Endothelial cell of umbilical vein (primary cell): ENCODE data around the gene VWA5A. TPM values are rescaled to one million over a fixed set of nuclear protein-coding genes. Genes with fewer than 3 reads are reported as not detected.

Source experiments
- BruUV-seq: library from RNA; stranded (reverse); fragments of 400-500 nt; replicated peaks from 2 replicates; lab custom pipeline; 2021; lab: Mats Ljungman, UMichigan
- CTCF ChIA-PET: fragments of 300-600, 350-600 bp; sonication (Branson Sonifier 250); formaldehyde crosslinking; loops from one replicate; lab custom pipeline; 2021; ENCODE audit warnings: antibody characterized with exemption, inconsistent platforms; lab: Charles Lee
- POLR2A ChIA-PET: fragments of 300-600, 350-600 bp; sonication (Branson Sonifier 250); formaldehyde crosslinking; loops from one replicate; lab custom pipeline; 2021; ENCODE audit warnings: antibody characterized with exemption, inconsistent platforms; lab: Charles Lee
- DNase-seq: peaks from one replicate; pipeline ENCODE4 v3.0.0-alpha.2; 2011; ENCODE audit warnings: low read depth, low spot score
- FAIRE-seq: peaks from 2 replicates; lab custom pipeline; 2011; peaks lifted over from hg19 to GRCh38; lab: Jason Lieb, UNC
- H2AFZ ChIP-seq: 2 replicates; pipeline ENCODE4 v1.6.0; 2012; ENCODE audit warnings: low read depth, low read length, control low read depth, inconsistent platforms
- H3K27ac ChIP-seq: 2 replicates; pipeline ENCODE4 v1.5.1; 2011; ENCODE audit warnings: low read depth, mild to moderate bottlenecking, control low read depth, low read length, moderate library complexity; ENCODE audit not compliant: insufficient read depth
- H3K27me3 ChIP-seq, 2 experiments: 2 replicates each; pipeline versions ENCODE4 v1.6.0 to v1.6.1; 2011; ENCODE audit warnings: low read length in 2 of 2, mixed read lengths in 1 of 2; ENCODE audit not compliant: control insufficient read depth in 2 of 2, insufficient read depth in 2 of 2
- H3K36me3 ChIP-seq, 2 experiments: 2 replicates in 1 of 2; 3 replicates in 1 of 2; pipeline ENCODE4 v1.5.1; 2011; ENCODE audit warnings: low read length in 2 of 2, mild to moderate bottlenecking in 1 of 2, moderate library complexity in 1 of 2; ENCODE audit not compliant: control insufficient read depth in 2 of 2, insufficient read depth in 2 of 2; ENCODE audit errors: extremely low read depth in 1 of 2
- H3K4me1 ChIP-seq: 3 replicates; pipeline ENCODE4 v1.5.1; 2011; ENCODE audit warnings: mild to moderate bottlenecking, low read length; ENCODE audit not compliant: control insufficient read depth, insufficient read depth; ENCODE audit errors: extremely low read depth
- H3K4me2 ChIP-seq: 2 replicates; pipeline ENCODE4 v1.6.1; 2011; ENCODE audit warnings: low read length, control low read depth, mixed read lengths; ENCODE audit not compliant: insufficient read depth
- H3K4me3 ChIP-seq, 3 experiments: fragments of 200-600 bp in 1 of 3; sonication (generic), shearing (Covaris generic) in 1 of 3; replicated peaks in 1 of 3; 2 replicates each; pipeline ENCODE4 v1.5.1; 2011 to 2016; ENCODE audit warnings: control low read depth in 3 of 3, low read length in 3 of 3, mild to moderate bottlenecking in 2 of 3, inconsistent platforms in 1 of 3, low read depth in 1 of 3, moderate library complexity in 1 of 3; ENCODE audit not compliant: insufficient read depth in 1 of 3
- H3K79me2 ChIP-seq: 2 replicates; pipeline ENCODE4 v1.6.0; 2012; ENCODE audit warnings: low read length, inconsistent platforms; ENCODE audit not compliant: control insufficient read depth, insufficient read depth
- H3K9ac ChIP-seq: replicated peaks from 2 replicates; pipeline ENCODE3; 2011; ENCODE audit warnings: low read length, control low read depth; ENCODE audit not compliant: insufficient read depth; ENCODE audit errors: extremely low read depth
- H3K9me1 ChIP-seq: replicated peaks from 3 replicates; pipeline ENCODE4 v1.6.0; 2011; ENCODE audit warnings: mild to moderate bottlenecking, low read length; ENCODE audit not compliant: control insufficient read depth, insufficient read depth; ENCODE audit errors: extremely low read depth
- H3K9me3 ChIP-seq: replicated peaks from 2 replicates; pipeline ENCODE4 v1.5.1; 2012; ENCODE audit warnings: low read length, inconsistent platforms; ENCODE audit not compliant: control insufficient read depth, insufficient read depth
- H4K20me1 ChIP-seq: replicated peaks from 2 replicates; pipeline ENCODE3; 2011; ENCODE audit warnings: mild to moderate bottlenecking, low read length; ENCODE audit not compliant: control insufficient read depth, insufficient read depth; ENCODE audit errors: extremely low read depth
- CTCF ChIP-seq, 2 donors: IDR thresholded peaks; 1 replicate in 1 of 2; 2 replicates in 1 of 2; pipeline ENCODE4 v1.5.1; 2011; ENCODE audit warnings: low read length in 2 of 2, mild to moderate bottlenecking in 2 of 2, moderate library complexity in 2 of 2, control low read depth in 1 of 2, inconsistent platforms in 1 of 2, low read depth in 1 of 2; ENCODE audit not compliant: insufficient read depth in 1 of 2; ENCODE audit errors: extremely low read depth in 1 of 2
- EZH2 ChIP-seq: IDR thresholded peaks from 2 replicates; pipeline ENCODE4 v1.6.1; 2012; ENCODE audit warnings: borderline replicate concordance, low read depth, mild to moderate bottlenecking, moderate library complexity, low read length, inconsistent platforms; ENCODE audit not compliant: severe bottlenecking
- FOS ChIP-seq: IDR thresholded peaks from 2 replicates; pipeline ENCODE4 v1.6.1; 2011; ENCODE audit warnings: mild to moderate bottlenecking, low read length, moderate library complexity, borderline replicate concordance; ENCODE audit not compliant: insufficient read depth
- GATA2 ChIP-seq: IDR thresholded peaks from 2 replicates; pipeline ENCODE4 v1.7.0; 2011; ENCODE audit warnings: low read depth, mild to moderate bottlenecking, moderate library complexity, mixed read lengths, low read length; ENCODE audit not compliant: insufficient read length, insufficient read depth
- JUN ChIP-seq: IDR thresholded peaks from 2 replicates; pipeline ENCODE4 v1.6.1; 2011; ENCODE audit warnings: borderline replicate concordance, low read depth; ENCODE audit not compliant: insufficient read length, insufficient read depth
- MYC ChIP-seq: IDR thresholded peaks from one replicate; pipeline ENCODE4 v1.6.1; 2011; ENCODE audit warnings: mild to moderate bottlenecking, low read depth, low read length
- POLR2A ChIP-seq: IDR thresholded peaks from 2 replicates; pipeline ENCODE4 v1.6.1; 2012; ENCODE audit warnings: low read depth, mild to moderate bottlenecking, control low read depth, low read length
- POLR2AphosphoS5 ChIP-seq: IDR thresholded peaks from 2 replicates; pipeline ENCODE4 v1.6.1; 2012; ENCODE audit warnings: low read depth, mild to moderate bottlenecking, control low read depth, low read length, moderate library complexity; ENCODE audit not compliant: insufficient read depth
- dilution Hi-C: fragments of 300-500 bp; cut with MboI; formaldehyde crosslinking; loops from one replicate; pipeline ENCODE4 v1.15.0; 2019; ENCODE audit warnings: low sequenced_read_pairs; ENCODE audit not compliant: extremely low pct_ligation_motif_present
- intact Hi-C: fragments of 100-400 bp; cut with micrococcal nuclease; formaldehyde crosslinking; loops from one replicate; pipeline ENCODE4 v1.10.0; 2022
- polyA plus RNA-seq, 4 experiments: library from polyadenylated mRNA; depleted of rRNA in 3 of 4; stranded (reverse) in 3 of 4; unstranded in 1 of 4; fragments of >200 nt; gene quantifications; 2 replicates each; pipeline versions ENCODE4 v1.2.1 to v1.2.3, GENCODE V29; 2011 to 2012; ENCODE audit warnings: missing spikeins in 1 of 4
- total RNA-seq: library from RNA; stranded (reverse); gene quantifications from 2 replicates; pipeline ENCODE4 v1.2.3, GENCODE V29; 2021
- TF ChIP-seq, protein P1 (sequence below): IDR thresholded peaks from 2 replicates; pipeline ENCODE4 v1.6.1; 2011; ENCODE audit not compliant: insufficient read depth, insufficient read length

The VWA5A gene
- total and polyA plus RNA-seq, 2 donors (not counting 3 experiments of a cell fraction or from before 2014, with no cell fraction given), result 9.1 to 14.3 TPM

DNA sequence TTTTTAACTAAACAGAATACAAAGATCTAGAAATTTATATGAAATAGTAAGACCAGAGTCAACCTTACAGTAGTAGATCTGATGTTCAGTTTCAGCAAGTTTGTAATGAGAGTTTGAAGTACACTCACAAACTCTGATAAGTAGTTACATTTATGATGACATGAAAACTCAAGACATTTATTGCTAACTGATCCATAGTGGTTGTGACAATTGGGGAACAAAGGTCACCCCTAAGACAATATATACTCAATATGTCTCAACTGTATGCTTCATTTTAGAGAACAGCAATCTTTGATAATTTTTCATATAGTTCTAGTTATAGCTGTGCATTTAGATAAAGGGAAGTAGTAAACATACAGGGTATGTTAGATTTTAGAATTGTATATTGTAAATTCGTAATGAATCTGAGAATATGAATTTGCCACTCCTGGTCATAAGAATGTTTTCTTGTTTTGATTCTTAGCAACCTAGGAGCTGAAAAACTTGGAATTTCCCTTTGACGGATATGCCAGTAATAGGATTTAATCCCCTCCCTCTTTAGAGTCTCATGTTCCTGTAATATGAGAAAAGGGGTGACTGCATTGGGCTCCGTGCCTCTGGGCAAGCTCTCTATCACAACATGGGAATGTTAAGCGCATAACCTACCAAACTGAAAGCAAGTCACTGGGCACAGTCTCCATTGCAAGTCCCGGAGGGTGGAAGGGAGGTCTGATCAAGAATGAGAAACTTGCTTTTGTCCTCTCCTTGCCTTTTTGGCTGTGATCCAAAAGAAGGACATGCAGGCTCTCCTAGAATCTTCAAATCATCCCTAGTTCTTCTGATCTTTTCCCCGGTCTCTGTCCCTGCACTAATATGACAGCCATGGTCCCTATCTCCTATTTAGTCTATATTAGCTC, 79.3 kb downstream of the VWA5A start:
- H3K79me2 ChIP-seq, result no peaks in the 10 kb centered on the region
- FAIRE-seq (no peak), DNase-seq (no peak)
- ChIA-PET CTCF (interaction anchor here (0.6 to 13.5 kb wide), 31 partner anchors 8 to 453 kb away, joined by 3 to 363 read pairs (median 4); partner anchors contain the start of genes VWA5A and ZNF202), POLR2A (no interaction called here)
- dilution Hi-C loops, result no loop called here
- no peak overlapping the region for H3K4me3 ChIP-seq
- H4K20me1 ChIP-seq, result no peaks in the 10 kb centered on the region
- H3K4me1 ChIP-seq, result no peaks in the 10 kb centered on the region
- H3K4me2 ChIP-seq, result no peak overlapping the region
- TF ChIP-seq FOS (no peak), POLR2A (no peak), JUN (no peak), CTCF (IDR thresholded peaks at IDR 0.05; ENCODE audit: extremely low read depth in 1 of 2, insufficient read depth in 1 of 2, low read depth in 1 of 2, low read length in 2 of 2) (no peak), GATA2 (no peak), POLR2AphosphoS5 (no peak), EZH2 (no peak), MYC (no peak)
- TF ChIP-seq, protein P1, sequence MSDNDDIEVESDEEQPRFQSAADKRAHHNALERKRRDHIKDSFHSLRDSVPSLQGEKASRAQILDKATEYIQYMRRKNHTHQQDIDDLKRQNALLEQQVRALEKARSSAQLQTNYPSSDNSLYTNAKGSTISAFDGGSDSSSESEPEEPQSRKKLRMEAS, result no peak
- no peaks in the 10 kb centered on the region for H3K36me3 ChIP-seq
- no peaks in the 10 kb centered on the region for H3K9me1 ChIP-seq
- BruUV-seq, result no TSS peak
- H3K27me3 ChIP-seq, result peaks cover 6 to 9% of the 10 kb centered on the region in 2 experiments
- intact Hi-C loops, result loop anchor here (1.0 to 5.0 kb wide), 5 partner anchors 42 to 553 kb away; partner anchors contain the start of gene ZNF202
- no peak overlapping the region for H3K27ac ChIP-seq
- no peaks in the 10 kb centered on the region for H3K9me3 ChIP-seq
- no peak overlapping the region for H2AFZ ChIP-seq
- no peak overlapping the region for H3K9ac ChIP-seq
